Measurements from ENCODE around the gene DAND5.
"Not testable (repeated sequence)": the region's sequence is repeated elsewhere in the genome, so short reads cannot be mapped to it uniquely, and the experiment has no call there.

The DAND5 gene

DNA sequence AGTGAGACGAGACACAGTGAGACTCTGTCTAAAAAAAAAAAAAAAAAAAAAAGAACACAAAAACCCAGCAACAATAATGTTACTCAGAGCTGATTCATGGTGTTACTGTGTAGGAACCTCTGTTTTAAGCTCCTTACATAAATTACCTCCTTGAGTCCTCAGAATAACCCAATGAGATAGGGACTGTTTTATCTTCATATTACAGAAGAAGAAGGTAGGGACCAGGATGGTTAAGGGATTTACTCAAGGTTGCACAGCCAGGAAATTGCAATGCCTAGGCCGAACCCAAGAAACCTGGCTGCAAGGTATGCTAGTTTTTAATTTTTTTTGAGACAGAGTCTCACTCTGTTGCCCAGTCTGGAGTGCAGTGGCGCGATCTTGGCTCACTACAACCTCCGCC lies 1.5 kb upstream of the DAND5 start:
- no peak for DNase-seq

DNA sequence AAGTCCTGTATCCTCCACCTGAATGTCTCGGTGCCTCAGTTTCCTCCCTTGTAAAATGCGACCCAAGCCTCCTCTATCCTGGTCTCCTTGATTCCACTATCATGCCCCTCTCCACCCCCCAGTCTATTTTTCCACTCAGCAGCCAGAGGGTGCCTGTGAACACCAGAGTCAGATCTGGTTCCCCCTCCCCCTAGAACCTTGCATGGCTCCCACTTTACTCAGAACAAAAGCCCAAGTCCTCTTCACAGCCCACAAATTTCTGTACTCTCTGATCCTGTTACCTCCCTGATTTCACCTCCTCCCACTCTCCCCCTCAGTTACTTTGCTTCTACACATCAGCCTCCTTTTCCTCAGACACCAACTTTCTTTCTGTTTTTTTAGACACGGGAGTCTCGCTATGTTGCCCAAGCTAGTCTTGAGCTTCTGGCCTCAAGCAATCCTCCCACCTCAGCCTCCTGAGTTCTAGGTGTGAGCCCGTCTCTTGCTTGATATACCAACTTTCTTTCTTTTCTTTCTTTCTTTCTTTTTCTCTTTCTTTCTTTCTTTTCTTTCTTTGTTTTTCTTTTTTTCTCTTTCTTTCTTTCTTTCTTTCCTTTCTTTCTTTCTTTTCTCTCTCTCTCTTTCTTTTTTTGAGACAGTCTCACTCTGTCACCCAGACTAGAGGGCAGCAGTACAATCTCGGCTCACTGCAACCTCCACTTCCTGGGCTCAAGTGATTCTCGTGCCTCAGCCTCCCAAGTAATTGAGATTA lies 869 bp downstream of the DAND5 start:
- DNase-seq = no peak

DNA sequence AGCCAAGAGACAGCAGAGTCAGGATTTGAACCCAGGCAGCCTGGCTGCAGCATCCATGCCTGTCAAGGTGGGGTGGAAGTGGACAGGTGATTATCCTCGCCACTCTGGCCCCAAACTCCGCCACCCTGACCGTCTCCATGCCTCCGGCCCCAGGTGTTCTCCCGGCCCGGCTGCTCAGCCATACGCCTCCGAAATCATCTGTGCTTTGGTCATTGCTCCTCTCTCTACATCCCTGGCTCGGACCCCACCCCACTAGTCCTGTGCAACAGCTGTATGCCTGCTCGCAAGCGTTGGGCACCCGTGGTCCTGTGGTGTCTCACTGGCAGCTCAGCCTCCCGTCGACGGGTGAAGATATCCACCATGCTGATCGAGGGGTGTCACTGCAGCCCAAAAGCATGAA lies 3.9 kb downstream of the DAND5 start:
- no peak for DNase-seq

DNA sequence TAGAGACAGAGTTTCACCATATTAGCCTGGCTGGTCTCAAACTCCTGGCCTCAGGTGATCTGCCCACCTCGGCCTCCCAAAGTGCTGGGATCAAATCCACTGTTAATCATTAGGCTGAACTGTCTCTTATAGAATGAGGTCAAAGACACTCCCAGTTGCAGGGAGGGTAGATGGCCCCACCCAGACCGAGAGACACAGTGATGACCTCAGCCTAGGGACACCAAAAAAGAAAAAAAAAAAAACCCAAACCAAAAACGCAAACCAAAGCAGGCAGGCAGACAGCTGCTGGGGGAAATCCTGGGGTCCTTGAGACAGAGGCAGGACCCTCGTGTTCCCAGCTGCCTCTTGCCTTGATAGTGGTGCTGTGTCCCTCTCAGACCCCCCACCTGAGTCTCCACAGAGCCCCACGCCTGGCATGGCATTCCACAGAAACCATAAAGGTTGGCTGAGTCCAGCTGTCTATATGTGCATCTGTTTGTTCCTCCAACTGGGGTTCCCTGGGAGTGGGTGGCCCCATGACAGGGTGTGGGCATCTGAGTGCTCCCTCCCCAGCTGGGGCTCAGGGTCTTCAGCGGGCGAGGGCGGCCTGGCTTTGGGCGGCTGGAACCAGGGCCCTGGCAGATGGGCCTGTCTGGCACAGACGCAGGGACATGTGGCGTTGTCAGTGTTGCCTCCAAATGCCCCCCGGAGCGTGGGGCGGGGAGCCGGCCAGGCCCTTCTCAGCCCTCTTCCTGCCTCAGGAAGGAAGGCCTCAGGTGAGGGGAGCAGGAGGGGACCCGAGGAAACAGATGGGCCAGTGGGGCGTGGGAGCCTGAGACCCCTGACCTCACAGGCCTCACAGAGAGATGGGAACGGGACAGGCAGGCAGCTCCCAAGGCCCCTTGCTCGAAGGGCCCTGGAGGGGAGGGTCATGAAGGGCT lies 5.2 kb downstream of the DAND5 start:
- no peak for DNase-seq

DNA sequence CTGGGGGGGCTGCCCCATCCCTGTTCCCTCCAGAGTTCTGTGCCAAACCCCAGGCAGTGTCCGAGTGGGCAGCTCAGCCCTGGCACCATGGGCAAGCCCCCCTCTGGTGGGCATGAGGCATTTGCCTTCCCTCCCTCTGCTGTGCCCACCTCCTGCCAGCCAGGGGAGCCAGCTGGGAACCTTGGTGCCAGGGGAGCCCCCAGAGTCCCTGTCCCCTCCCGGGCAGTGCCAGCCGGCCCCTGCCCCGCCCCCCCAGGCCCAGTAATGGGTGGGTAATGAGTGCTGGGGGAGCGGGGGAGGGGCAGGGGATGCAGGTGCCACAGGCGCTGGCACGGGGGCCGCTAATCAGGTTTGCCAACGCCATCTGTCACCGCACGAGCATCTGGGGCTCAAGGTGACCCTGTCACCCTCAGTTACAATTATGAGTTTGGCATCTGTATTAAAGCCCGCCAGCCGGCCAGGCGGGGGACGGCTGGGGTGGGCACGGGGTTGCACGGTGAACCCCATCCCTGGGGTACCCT lies 5.9 kb downstream of the DAND5 start:
- DNase-seq = no peak

DNA sequence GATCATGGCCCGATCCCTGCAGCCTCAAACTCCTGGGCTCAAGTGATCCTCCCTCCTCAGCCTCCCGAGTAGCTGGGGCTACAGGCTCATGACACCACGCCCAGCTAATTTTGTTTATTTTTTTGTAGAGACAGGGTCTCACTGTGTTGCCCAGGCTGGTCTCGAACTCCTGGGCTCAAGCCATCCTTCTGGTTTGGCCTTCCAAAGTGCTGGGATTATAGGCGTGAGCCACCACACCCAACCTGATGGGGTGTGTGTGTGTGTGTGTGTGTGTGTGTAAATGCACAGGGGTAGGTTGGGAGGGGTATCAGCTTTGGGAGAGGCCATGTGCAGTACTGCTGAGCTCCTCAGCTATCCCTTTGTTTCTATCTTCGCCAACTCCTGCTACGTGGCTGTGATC lies 6.7 kb downstream of the DAND5 start:
- DNase-seq = not testable (repeated sequence)

DNA sequence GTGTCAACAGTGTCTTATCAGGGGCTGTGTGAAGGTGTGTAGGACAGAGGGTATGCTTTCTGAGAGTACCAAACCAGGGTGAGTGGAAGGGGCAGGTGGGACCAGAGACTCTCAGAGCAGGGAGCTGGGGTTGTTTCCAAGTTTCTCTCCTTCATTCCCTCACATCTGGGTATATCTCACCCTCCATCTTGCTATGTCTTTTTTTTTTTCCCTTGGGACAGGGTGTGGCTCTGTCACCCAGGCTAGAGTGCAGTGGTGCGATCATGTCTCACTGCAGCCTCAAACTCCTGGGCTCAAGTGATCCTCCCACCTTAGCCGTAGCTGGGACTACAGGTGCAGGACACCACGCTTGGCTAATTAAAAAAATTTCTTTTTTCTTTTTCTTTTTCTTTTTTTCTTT lies 10.6 kb downstream of the DAND5 start:
- DNase-seq = no peak

DNA sequence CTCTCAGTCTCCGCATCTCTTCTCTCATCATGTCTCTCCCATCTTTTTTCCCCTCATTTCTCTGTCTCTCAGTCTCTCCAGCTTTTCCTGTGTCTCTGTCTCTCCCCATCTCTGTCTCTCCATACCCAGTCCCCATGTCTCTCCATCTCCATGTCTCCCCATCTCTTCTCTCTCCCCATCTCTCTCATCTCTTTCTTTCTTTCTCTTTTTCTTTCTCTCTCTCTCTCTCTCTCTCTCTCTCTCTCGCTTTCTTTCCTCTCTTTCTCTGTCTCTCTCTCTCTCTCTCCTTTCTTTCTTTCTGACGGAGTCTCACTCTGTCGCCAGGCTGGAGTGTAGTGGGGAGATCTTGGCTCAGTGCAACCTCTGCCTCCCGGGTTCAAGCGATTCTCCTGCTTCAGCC lies 13.3 kb downstream of the DAND5 start:
- DNase-seq = no peak

DNA sequence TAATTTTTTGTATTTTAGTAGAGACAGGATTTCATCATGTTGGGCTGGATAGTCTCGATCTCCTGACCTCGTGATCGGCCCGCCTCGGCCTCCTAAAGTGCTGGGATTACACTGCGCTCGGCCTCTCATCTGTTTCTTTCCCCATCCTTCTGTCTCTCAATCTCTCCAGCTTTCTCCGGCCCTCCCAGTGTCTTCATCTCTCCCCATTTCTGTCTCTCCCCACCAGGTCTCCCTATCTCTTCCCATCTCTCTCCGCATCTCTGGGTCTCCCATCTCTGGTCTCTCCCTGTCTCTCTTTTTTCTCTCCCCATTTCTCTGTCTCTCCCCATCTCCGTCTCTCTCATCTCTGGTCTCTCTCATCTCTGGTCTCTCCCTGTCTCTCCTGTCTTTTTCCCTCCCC lies 13.7 kb downstream of the DAND5 start:
- DNase-seq = no peak

DNA sequence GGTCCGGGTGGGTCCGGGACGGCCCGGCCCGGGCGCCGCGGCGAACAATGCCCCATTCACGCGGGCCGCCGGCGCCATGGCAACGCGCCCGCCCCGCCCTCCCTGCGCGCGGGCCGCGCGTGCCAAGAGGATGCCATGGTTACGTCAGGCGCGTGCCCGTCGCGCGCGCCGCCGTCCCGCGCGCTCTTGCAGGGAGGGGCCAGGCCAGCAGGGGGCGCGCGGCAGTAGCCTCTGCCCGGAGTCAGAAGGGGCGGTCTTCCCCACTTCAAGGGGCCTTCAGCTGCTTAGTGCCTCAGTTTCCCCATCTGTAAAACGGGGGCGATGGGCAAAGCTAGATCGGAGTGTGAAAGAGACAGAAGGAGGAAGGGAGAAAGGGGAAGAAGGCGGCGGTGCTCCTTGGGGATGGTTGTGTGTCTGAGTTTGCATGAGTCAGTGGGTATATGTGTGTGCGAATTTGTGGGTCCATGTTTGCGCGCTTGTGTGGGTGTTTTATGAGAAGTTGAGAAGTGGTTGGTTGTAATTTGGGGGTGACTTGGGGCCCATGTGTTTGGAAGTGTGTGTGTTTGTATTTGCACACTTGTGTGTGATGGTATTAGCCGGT lies 14.3 kb downstream of the DAND5 start:
- peak; percentile 83 for DNase-seq

DNA sequence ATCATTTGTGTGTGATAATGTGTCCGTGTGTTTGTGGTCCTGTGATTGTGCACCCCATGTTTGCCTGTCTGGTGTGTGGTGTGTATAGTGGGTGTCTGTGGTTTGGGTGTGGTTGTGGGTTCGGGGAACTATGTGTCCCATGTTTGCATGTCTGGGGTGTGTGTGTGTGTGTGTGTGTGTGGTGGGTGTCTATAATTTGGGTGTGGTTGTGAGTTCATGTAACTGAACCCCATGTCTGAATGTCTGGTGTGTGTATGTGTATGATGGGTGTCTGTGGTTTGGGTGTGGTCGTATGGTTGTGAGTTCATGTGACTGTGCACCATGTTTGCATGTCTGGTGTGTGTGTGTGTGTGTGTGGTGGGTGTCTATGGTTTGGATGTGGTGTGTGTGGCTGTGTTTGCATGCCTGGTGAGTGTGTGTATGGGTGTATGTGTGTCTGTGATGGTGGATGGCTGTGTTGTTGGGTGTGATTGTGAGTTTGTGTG lies 14.8 kb downstream of the DAND5 start:
- DNase-seq = no peak

DNA sequence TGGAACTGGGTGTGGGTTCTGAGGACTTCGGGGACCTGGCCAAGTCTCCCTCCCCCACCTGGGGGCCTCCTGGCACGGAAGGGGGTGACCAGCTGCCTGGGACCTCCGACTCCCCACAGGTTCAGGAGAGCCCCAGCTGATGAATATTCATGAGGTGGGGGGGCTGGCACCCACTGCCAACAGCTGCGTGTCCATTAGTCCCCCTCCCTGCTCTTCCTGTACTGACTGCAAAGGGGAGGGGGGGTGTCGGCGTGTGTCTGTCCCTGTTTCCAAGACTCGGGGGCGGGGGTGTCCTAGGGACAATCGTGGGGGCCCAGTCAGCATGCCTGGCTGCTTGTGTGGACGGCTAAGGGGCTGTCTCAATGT lies 15.3 kb downstream of the DAND5 start:
- no peak for DNase-seq

DNA sequence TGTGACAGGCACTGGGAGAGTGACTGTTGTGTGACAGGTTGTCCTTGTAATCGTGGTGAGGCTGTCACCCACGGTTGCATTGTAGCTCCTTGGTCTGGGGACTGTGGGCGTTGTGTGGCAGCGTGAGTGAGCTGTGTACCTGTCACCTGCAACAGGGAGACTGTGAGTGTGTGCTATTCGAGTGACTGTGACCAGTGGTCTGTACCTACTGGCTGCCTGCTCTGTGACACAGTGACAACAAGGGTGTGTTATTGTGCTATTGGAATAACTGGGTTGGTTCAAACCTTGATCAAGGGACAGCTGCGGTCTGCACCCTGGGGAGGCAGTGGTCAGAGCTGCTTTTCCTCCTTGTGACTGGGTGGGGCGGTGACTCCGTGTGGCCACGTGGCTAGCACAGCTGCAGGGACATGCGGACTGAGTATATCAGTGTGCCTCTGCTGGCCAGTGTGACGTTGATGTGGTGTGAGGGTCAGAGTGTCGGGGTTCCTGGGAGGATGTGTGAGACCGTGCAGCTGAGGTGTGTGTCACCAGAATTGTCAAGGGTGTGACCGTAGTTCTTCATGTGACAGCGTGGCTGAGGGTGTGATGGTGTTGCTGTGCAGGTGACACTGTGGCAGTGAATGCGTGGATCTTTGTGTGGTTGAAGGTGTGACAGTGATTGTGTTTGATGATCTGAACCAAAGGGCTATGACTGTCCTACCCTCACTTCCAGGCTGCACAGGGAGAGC lies 15.8 kb downstream of the DAND5 start:
- peak; percentile 18 for DNase-seq

DNA sequence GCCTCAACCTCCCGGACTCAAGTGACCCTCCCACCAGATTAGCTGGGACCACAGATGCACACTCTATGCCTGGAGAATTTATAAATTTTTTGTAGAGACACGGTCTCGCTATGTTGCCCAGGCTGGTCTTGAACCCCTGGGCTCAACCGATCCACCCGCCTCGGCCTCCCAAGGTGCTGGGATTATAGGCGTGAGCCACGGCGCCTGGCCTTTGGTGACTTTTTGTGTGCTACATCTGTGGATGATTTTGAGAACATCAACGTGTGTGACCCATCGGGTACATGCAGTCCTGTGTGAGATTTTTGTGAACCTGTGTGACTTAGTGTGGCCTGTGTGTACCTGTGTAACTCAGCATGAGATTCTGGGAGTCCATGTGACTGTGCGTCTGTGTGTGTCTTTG lies 17.4 kb downstream of the DAND5 start:
- no peak for DNase-seq

DNA sequence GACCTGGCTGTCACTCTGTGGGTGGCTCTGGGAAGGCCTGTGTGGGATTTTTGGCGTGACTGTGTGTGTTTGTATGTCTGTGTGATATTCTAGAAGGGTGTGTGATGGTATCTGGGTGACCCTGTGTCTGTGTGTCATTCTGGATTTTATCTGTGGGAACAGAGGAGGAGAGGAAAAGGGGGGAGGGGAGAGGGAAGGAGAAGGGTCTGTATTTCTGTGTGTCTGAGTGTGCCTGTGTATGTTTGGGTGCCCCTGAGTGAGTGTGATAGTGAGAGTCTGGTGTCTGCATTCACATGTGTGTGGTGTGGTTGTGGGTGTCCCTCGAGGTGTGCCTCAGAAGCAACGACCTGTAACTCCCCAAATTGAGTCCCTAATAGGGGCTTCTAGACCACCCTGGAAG lies 17.8 kb downstream of the DAND5 start:
- no peak for DNase-seq

DNA sequence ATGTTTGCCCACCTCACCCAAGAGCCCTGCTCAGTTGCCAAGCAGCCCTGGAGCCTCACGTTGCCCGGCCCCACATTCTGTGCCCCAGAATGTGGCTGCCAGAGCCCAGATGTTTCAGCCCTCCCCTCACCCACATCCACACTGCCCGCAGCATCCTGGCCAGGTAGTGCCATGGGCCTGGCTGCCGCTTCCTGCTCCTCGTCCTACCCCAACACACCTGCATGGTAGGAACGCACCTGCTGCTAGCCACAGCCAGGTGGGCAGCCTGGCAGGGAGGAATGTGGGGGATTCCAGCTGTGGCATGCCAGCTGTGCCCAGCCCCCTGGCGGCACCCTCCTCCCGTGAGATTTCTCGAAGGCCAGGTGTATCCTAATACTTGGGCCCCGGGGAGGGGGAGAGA lies 18.4 kb downstream of the DAND5 start:
- no peak for DNase-seq

DNA sequence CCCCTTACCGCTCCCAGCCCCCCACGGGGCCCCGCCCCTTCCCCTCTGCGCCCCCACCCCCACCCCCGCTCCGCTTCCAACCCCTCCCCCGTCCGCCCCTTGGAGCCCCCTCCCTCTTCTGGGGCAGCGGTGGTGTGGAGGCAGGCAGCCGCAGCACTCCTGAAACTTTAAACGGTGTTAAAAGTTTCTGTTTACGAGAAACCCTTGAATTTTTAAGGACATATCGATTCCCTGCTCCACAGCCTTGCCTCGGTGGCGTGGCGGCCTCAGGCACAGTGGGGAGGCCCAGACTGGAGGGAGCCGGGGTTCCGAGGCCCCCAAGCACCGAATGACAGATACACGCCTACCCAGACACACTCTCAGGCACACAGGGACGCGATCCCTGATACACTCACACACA lies 21.1 kb downstream of the DAND5 start:
- DNase-seq = no peak

DNA sequence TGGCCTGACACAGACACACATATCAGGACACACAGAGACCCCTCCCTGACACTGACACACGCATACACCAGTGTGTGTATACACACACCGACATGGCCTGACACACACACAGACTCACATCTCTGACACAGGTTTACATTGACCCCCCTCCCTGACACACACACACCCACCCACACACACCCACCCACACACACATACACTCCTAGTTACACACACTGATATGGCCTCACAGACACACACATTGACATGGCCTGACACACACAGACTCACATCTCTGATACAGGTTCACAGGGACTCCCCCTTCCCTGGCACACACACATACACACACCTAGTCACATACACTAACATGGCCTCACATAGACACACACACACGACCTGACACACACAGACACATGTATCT lies 21.5 kb downstream of the DAND5 start:
- no peak for DNase-seq

DNA sequence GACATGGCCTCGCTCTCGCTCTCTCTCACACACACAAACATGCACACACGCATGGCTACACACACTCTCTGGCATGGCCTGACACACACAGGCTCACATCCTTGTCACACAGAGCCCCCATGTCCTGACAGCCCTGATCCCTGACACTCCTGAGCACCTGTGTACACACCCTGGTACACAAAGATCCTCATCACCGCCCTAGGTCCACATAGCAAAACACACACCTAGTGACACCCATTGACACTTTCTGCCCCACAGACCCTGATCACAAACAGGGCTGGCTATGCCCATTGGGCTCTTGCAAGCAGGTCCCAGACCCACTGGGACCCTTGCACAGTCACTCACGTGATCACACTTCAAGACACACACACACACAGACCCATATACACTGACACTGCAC lies 21.9 kb downstream of the DAND5 start:
- no peak for DNase-seq

DNA sequence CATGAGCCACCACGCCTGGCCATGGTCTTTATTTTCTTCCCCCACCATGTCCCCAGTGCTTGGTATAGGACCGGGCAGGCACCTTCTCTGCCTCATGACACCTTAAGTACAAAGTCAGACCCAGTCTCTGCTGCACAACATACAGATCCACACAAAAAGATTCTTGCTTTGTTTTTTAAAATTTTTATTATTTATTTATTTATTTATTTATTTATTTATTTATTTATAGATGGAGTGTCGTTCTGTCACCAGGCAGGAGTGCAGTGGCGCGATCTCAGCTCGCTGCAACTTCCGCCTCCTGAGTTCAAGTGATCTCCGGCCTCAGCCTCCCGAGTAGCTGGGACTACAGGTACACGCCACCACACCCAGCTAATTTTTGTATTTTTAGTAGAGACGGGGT lies 23.4 kb downstream of the DAND5 start:
- no peak for DNase-seq

DNA sequence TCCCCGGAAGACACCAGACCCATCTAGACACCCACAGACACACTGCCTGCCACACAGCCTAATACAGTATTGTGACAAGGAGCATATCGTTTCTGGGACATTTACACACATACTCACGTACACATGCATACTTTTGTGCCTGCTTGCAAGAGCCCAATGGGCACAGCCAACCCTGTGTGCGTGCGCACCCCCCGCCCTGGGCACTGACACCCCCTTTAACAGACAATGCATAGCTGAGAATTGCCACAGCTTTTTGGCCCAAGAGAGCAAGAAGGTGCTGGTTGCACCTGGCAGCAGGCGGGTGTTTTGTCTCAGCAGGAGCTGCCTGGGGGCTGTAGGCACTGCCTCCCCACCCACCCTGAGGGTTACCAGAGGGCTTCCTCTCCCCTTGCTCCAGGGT lies 24.2 kb downstream of the DAND5 start:
- DNase-seq = no peak

DNA sequence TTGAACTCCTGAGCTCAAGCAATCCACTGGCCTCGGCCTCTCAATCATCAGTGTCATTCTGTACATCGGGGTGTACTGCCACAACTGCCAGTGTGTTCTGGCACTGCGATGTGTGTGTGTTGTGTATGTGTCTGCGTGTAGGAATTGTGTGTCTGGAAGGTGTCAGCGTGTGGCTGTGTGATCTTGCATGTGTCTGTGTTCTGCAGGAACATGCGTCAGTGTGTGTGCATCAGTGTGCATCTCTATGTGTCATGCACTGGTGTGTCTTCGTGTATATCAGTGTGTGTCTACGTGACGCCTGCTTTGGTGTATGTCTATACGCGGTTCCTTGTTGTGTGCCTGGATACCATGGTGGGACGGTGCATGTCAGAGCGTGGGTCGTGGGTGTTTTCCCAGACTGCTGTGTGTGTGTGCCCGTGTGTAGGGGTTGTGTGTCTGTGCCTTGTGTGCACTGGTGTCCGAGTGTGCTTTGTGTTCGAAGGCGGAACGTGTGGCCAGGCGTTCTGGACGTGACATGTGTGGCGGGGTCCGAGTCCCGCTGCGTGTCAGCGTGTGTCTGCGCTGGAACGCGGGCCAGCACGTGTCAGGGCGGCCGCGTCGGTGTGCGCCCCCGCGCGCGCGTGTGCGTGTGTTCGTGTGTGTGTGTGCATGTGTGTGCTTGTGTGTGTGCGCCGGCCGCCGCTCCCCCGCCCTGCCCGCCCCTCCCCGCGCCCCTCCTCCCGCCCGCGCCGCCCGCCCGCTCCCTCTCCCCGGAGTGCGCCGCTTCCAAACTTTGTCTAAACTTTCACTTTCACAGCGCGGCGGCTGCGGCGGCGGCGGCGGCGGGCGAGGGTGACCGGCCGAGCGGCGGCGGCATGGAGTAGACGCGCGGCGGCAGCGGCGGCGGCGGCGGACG lies 25.6 kb downstream of the DAND5 start, which contains the start of gene NFIX:
TSS of gene NFIX (plus strand) at position 775 of the 895 bp plus-strand sequence. CDS start 363 bp downstream, outside the sequence.
- peak; percentile 61 for DNase-seq

Measured in activated naive CD4-positive, alpha-beta T cell treated with Interleukin-2 at 50 U/mL for 16 hours (primary cell).